RPMI7951 (cell line): Measurements from ENCODE around the gene CX3CL1. TPM values are rescaled to one million over a fixed set of nuclear protein-coding genes. Genes with fewer than 3 reads are reported as not detected.
"Not testable (repeated sequence)": the region's sequence is repeated elsewhere in the genome, so short reads cannot be mapped to it uniquely, and the experiment has no call there.

Experiments
- DNase-seq: peaks from one replicate; pipeline ENCODE4 v3.0.0-alpha.2; 2012; ENCODE audit warnings: low read depth
- total RNA-seq: library from RNA; depleted of rRNA; stranded (reverse); fragments of >200 nt; shearing (Covaris generic); gene quantifications from 2 replicates; pipeline ENCODE4 v1.2.3, GENCODE V29; 2014

The CX3CL1 gene
- total RNA-seq, 1 experiment from 2014 or later: 0.36 TPM

GRCh38 chr16:57382535-57383275 is 10.4 kb downstream of the CX3CL1 start:
- no peak for DNase-seq

DNA sequence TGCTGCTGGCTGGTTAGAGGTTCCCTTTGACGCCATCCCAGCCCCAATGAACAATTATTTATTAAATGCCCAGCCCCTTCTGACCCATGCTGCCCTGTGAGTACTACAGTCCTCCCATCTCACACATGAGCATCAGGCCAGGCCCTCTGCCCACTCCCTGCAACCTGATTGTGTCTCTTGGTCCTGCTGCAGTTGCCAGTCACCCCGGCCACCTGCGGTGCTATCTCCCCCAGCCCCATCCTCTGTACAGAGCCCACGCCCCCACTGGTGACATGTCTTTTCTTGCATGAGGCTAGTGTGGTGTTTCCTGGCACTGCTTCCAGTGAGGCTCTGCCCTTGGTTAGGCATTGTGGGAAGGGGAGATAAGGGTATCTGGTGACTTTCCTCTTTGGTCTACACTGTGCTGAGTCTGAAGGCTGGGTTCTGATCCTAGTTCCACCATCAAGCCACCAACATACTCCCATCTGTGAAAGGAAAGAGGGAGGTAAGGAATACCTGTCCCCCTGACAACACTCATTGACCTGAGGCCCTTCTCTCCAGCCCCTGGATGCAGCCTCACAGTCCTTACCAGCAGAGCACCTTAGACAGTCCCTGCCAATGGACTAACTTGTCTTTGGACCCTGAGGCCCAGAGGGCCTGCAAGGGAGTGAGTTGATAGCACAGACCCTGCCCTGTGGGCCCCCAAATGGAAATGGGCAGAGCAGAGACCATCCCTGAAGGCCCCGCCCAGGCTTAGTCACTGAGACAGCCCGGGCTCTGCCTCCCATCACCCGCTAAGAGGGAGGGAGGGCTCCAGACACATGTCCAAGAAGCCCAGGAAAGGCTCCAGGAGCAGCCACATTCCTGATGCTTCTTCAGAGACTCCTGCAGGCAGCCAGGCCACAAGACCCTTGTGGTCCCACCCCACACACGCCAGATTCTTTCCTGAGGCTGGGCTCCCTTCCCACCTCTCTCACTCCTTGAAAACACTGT is 11.3 kb downstream of the CX3CL1 start:
- DNase-seq: peak; percentile 63

GRCh38 chr16:57384248-57385070 is 12.2 kb downstream of the CX3CL1 start:
- no peak for DNase-seq

- no peak for DNase-seq
Observed at GRCh38 chr16:57385083-57385482, 12.8 kb downstream of the CX3CL1 start.

DNA sequence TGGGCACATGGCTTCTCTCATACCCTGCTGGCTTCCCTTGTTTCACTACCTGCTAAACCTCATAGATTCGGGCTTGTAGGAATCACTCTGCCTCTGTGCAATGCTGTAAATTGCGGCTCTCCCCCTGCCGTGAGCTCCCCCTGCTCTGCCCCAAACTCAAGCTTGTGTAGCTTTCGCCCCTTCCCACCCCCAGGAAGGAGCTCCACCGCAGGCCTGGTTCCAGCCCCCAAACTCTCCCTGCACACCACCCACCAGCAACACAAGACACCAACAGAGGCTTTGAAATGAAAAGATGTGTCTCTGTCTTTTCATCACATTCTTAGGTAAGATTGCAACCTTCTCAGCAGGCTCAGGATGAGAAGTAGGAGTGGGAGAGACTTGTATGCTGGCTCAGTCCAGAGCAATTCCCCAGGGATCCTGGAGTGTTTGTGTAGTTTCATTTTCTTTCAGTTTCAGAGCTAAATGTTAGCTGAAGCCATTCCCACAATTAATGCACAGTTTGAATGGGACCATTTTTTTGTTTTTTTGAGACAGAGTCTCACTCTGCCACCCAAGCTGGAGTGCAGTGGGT is 14.2 kb downstream of the CX3CL1 start:
- peak; percentile 32 for DNase-seq

GRCh38 chr16:57387598-57388354 is 15.5 kb downstream of the CX3CL1 start:
- DNase-seq: no peak

DNA sequence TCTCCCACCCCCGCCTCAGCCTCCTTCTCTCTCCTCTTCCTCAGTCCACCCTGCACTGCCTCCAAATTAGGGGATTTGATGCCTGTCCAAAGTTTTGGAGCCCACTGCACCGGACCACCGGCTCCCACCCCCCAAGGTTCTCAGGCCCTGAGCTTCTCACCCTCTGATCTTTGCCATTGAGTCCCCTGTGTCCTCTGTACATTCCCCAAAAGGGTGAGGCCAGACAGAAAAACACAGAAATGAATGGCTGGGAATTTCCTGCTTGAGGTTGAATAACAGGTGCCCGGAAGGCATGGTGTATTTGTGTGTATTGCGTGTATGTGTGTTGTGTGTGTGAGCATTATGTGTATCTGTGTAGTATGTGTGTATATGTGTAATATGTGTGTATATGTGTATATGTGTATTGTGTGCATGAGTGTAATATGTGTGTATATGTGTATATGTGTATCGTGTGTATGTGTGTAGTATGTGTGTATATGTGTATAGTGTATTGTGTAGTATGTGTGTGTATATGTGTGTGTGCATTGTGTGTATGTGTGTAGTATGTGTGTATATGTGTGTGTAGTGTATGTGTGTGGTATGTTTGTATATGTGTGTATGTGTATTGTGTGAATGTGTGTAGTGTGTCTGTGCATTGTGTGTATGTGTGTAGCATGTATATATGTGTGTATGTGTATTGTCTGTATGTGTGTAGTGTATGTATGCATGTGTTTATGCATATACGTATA is 16.2 kb downstream of the CX3CL1 start:
- no peak for DNase-seq

DNA sequence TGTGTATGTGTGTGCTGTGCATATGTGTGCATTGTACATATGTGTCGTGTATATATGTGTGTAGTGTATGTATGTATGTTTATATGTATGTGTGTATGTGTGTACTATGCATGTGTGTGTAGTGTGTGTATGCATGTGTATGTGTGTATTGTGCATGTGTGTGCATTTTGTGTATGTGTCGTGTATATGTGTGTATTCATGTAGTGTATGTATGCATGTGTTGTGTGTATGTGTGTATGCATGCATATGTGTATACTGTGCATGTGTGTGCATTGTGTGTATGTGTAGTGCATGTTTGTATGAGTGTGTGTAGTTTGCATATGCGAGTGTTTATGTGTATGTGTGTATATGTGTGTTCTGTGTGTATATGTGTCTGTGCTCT is 16.8 kb downstream of the CX3CL1 start:
- DNase-seq: no peak

DNA sequence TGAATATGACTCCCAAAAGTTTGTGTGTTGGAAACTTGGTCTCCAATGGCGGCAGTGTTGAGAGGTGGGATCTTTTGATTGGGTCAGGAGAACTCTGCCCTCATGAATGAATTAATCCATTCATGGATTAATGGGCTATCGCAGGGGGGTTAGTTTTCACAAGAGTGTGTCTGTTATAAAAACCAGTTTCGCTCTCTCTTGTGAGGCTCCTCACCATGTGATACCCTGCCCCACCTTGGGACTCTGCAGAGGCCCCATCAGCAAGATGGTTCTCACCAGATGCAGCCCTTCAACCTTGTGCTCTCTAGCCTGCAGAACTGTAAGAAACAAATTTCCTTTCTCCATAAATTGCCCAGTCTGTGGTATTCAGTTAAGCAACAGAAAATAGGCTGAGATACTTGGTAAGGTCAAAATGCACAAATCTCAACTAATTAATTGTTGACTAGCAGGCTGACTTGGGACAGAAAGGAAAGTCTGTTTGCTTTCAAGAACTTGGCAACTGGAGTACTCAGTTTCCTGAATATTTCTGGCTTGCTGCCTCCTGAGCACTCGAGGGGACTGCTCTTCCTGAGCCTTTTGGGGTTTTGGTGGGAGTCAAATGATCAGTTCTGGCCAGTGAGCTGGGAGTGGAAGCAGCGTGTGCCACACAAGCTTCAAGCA is 18.5 kb downstream of the CX3CL1 start:
- DNase-seq: no peak

DNA sequence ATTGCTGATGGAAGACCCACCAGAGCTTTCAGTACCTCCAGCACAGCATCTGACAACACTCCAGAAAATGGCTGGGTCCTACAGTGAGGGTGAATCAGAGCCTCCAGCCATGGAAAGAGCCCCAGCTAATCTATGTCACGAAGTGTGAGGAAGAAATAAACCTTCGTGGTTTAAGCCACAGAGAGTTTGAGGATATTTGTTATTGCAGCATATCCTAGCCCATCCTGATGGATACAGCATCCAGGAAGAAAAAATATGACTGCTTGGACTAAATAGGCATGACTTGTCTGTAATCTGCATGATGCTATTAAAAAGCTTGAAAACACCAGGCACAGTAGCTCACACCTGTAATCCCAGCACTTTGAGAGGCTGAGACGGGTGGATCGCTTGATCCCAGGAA is 19.0 kb downstream of the CX3CL1 start:
- no peak for DNase-seq

- no peak for DNase-seq
Observed at GRCh38 chr16:57391708-57392107, 19.4 kb downstream of the CX3CL1 start.

- no peak for DNase-seq
Observed at GRCh38 chr16:57392694-57393093, 20.4 kb downstream of the CX3CL1 start.

- DNase-seq: peak; percentile 23
Observed at GRCh38 chr16:57394444-57394843, 22.2 kb downstream of the CX3CL1 start.

DNA sequence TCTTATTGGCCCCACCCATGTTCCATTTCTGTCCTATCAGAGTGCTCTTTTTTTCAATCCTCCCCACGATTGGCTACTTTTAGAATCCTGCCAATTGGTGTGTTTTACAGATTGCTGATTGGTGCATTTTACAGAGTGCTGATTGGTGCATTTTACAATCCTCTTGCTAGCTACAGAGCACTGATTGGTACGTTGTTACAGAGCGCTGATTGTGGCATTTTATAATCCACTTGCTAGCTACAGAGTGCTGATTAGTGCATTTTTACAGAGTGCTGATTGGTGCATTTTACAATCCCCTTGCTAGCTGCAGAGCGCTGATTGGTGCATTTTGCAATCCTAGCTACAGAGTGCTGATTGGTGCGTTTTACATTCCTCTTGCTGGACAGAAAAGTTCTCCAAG is 22.7 kb downstream of the CX3CL1 start:
- no peak for DNase-seq

DNA sequence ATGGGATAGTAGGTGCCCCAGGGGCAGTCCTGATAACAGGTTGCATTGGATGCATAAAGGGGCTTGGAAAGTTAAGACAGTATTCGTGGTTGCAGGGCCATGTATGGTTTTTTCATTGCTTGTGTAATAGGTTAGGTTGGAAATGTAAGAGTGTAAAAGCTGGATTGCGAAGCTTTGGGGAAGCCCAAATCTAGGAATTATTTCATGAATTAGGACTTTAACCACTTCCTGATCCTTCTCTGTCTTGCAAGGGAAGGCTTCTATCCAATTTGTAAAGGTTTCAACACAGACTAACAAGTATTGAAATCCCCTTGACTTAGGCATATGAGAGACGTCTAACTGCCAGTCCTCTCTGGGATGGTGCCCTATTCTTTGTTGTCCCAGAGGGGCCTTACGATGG is 24.5 kb downstream of the CX3CL1 start:
- no peak for DNase-seq

- DNase-seq: not testable (repeated sequence)
Observed at GRCh38 chr16:57397493-57397892, 25.2 kb downstream of the CX3CL1 start.

DNA sequence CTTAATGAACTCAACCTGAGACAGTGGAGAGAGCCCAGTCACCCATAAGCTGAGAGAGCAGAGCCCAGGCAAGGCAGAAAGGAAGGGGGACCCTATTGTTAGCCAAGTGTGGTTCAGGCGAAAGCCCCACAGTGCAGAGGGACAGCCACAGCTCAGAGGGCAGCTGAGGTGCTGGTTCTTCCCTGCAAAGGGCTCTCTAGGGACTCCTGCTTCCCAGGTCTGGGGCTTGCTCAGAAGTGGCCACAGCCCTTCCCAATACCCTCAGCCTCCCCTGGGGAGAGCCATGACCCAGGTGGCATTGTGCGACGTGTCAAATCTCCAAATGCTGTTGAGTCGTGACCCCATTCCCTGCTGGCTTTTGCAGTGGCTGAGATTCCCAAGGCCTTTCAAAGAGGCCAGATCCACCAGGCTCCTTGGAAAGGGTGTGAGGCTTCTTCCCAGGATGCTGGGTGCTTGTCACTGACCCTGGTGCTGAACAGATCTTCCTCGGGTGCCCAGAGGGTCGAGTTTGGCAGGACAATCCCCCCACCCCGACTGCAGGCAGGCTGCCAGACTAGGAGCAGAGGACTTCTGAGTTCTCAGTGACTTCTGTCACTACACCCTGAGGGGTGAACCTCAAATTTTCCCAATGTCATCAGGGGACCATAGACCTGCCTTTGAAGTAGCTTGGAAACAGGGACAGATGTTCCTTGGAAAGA is 29.8 kb downstream of the CX3CL1 start:
- DNase-seq: no peak

DNA sequence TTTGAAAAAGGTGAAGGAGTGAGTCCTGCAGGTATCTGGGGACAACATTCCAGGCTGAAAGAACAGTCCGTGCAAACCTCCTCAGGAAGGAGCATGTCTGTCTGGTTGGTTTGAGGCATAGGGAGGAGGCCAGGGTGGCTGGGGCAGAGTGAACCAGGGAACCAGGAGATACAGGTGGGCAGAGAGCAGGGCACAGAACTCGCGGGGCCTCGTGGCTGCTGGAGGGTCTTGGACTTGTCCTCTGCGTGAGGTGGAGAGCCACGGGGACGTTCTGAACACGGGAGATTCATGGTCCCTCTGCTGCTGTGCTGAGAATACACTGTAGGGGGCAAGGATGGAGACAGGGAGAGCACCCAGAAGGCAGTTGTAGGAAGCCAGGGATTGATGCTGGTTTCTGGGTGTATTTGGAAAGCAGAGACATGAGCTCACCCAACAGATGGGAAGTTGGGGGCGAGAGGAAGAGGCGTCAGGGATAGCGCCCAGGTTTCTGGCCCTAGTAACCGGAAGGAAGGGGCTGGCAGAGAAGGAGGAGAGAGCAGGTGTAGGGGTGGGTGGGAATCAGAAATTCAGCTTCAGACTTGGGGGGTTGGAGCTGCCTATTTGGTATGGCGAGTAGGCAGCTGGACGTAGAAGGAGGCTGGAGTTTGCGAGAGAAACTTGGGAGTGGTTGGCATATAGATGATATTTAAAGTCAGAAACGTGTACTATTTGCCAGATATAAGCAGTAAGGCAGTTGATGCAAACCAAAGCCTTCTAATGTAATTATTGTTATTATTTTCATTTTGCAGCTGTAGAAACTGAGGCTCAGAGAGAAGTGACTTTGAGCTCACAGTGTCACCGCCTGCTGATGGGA is 31.9 kb downstream of the CX3CL1 start, which contains the start of gene CCL17:
TSS of gene CCL17 (plus strand) at position 803 of the 853 bp plus-strand sequence. CDS start 9,166 bp downstream, outside the sequence.
- DNase-seq: no peak
